Panc1 (cell line): ENCODE data around the gene ZNF710.

Source experiments
- CTCF ChIP-seq: fragments of 450-650 bp; IDR thresholded peaks from 2 replicates; pipeline ENCODE4 v1.5.1; 2017; ENCODE audit warnings: mild to moderate bottlenecking
- REST ChIP-seq, 2 experiments: IDR thresholded peaks; 2 replicates each; pipeline ENCODE4 v1.6.1; 2011 to 2012; ENCODE audit warnings: low read depth in 2 of 2, control low read depth in 1 of 2, low read length in 1 of 2, mild to moderate bottlenecking in 1 of 2, moderate library complexity in 1 of 2; ENCODE audit not compliant: insufficient read depth in 1 of 2

GRCh38 chr15:90090226-90090848 is 89.2 kb downstream of the ZNF710 start:
- no peak for TF ChIP-seq CTCF
- no peak for TF ChIP-seq REST (IDR thresholded peaks at IDR 0.05; ENCODE audit: insufficient read depth in 1 of 2, low read depth in 2 of 2, low read length in 1 of 2)
